CD14-positive monocyte (primary cell): ENCODE data around the gene TRIM7. TPM values are rescaled to one million over a fixed set of nuclear protein-coding genes. Genes with fewer than 3 reads are reported as not detected.

ENCODE experiments used
- DNase-seq, 3 donors: peaks; one replicate each; pipeline ENCODE4 v3.0.0-alpha.2; 2011 to 2022
- H2AFZ ChIP-seq: 2 replicates; pipeline ENCODE4 v1.6.0; 2012; ENCODE audit warnings: mild to moderate bottlenecking, low read depth, low read length, inconsistent platforms; ENCODE audit not compliant: insufficient read depth, poor library complexity, severe bottlenecking
- H3K27ac ChIP-seq, 2 donors: 1 replicate in 1 of 2; 2 replicates in 1 of 2; pipeline ENCODE4 v1.5.1; 2012 to 2013; ENCODE audit warnings: low read length in 2 of 2, control low read depth in 1 of 2, inconsistent platforms in 1 of 2, low read depth in 1 of 2, mild to moderate bottlenecking in 1 of 2
- H3K27me3 ChIP-seq, 2 donors: one replicate each; pipeline versions ENCODE4 v1.6.0 to v1.6.1; 2011 to 2013; ENCODE audit warnings: low read length in 2 of 2; ENCODE audit not compliant: control insufficient read depth in 2 of 2, insufficient read depth in 2 of 2
- H3K36me3 ChIP-seq, 2 donors: replicated peaks in 1 of 2; 1 replicate in 1 of 2; 2 replicates in 1 of 2; pipeline versions ENCODE4 v1.5.1 to v1.6.1; 2012 to 2013; ENCODE audit warnings: low read length in 2 of 2, control low read depth in 1 of 2, inconsistent platforms in 1 of 2, mild to moderate bottlenecking in 1 of 2; ENCODE audit not compliant: insufficient read depth in 2 of 2, control insufficient read depth in 1 of 2
- H3K4me1 ChIP-seq, 2 donors: 1 replicate in 1 of 2; 2 replicates in 1 of 2; pipeline versions ENCODE4 v1.5.1 to v1.6.1; 2012 to 2013; ENCODE audit warnings: low read length in 2 of 2, control low read depth in 1 of 2, inconsistent platforms in 1 of 2, mild to moderate bottlenecking in 1 of 2, moderate library complexity in 1 of 2; ENCODE audit not compliant: insufficient read depth in 2 of 2, control insufficient read depth in 1 of 2
- H3K4me2 ChIP-seq: replicated peaks from 2 replicates; pipeline ENCODE3; 2012; ENCODE audit warnings: low read length, moderate library complexity, mild to moderate bottlenecking; ENCODE audit not compliant: poor library complexity, severe bottlenecking; ENCODE audit errors: extremely low read depth
- H3K4me3 ChIP-seq, 3 experiments: fragments of 200-600 bp in 1 of 3; sonication (generic) in 1 of 3; replicated peaks in 1 of 3; 1 replicate in 2 of 3; 2 replicates in 1 of 3; pipeline ENCODE4 v1.5.1; 2011 to 2013; ENCODE audit warnings: low read length in 3 of 3, mild to moderate bottlenecking in 3 of 3, control low read depth in 2 of 3, low read depth in 2 of 3, inconsistent platforms in 1 of 3, moderate library complexity in 1 of 3
- H3K79me2 ChIP-seq: 2 replicates; pipeline ENCODE4 v1.6.0; 2012; ENCODE audit warnings: mild to moderate bottlenecking, control low read depth, inconsistent platforms, low read length, moderate library complexity; ENCODE audit not compliant: insufficient read depth
- H3K9ac ChIP-seq: 2 replicates; pipeline ENCODE4 v1.6.0; 2017; ENCODE audit warnings: low read length, mild to moderate bottlenecking; ENCODE audit not compliant: insufficient read depth, poor library complexity, severe bottlenecking
- H3K9me3 ChIP-seq, 2 donors: replicated peaks in 1 of 2; 1 replicate in 1 of 2; 2 replicates in 1 of 2; pipeline versions ENCODE4 v1.5.1 to v1.6.1; 2012 to 2013; ENCODE audit warnings: low read length in 2 of 2, control low read depth in 1 of 2; ENCODE audit not compliant: control insufficient read depth in 1 of 2, insufficient read depth in 1 of 2
- H4K20me1 ChIP-seq: 2 replicates; pipeline ENCODE4 v1.6.0; 2012; ENCODE audit warnings: mild to moderate bottlenecking, low read length, control low read depth, moderate library complexity; ENCODE audit not compliant: insufficient read depth
- H3K27ac Mint-ChIP-seq, 7 donors: one replicate each; pipeline ENCODE4 v1.8.0; 2020; ENCODE audit warnings: mild to moderate bottlenecking in 7 of 7, mixed read lengths in 7 of 7, moderate library complexity in 6 of 7, inconsistent platforms in 2 of 7
- H3K27me3 Mint-ChIP-seq, 3 donors: one replicate each; pipeline ENCODE4 v1.8.0; 2021 to 2022; ENCODE audit warnings: low read depth in 3 of 3, mild to moderate bottlenecking in 3 of 3, mixed read lengths in 3 of 3, moderate library complexity in 3 of 3, inconsistent platforms in 1 of 3
- H3K36me3 Mint-ChIP-seq, 2 donors: one replicate each; pipeline ENCODE4 v1.8.0; 2020; ENCODE audit warnings: mixed read lengths in 2 of 2, inconsistent platforms in 1 of 2, mild to moderate bottlenecking in 1 of 2
- H3K4me1 Mint-ChIP-seq: one replicate; pipeline ENCODE4 v1.8.0; 2020; ENCODE audit warnings: mild to moderate bottlenecking, mixed read lengths
- H3K4me3 Mint-ChIP-seq, 2 donors: one replicate each; pipeline ENCODE4 v1.8.0; 2020; ENCODE audit warnings: mild to moderate bottlenecking in 2 of 2, mixed read lengths in 2 of 2, moderate library complexity in 1 of 2
- H3K9me3 Mint-ChIP-seq, 7 donors: one replicate each; pipeline ENCODE4 v1.8.0; 2020 to 2022; ENCODE audit warnings: mixed read lengths in 7 of 7, mild to moderate bottlenecking in 6 of 7, moderate library complexity in 6 of 7, inconsistent platforms in 2 of 7
- WGBS: methylation state at CpG from one replicate; pipeline ENCODE4 v1.1.5; 2013; ENCODE audit warnings: missing lambda C conversion rate; ENCODE audit not compliant: insufficient coverage; 5-methylcytosine and 5-hydroxymethylcytosine counted together
- intact Hi-C, 2 donors: fragments of 100-400 bp; cut with micrococcal nuclease; formaldehyde crosslinking; loops; one replicate each; pipeline versions ENCODE4 v1.15.0 to v1.15.1; 2023
- polyA plus RNA-seq, 3 donors: library from polyadenylated mRNA; depleted of rRNA in 1 of 3; unstranded in 2 of 3; stranded (reverse) in 1 of 3; fragments of 300-500 nt in 2 of 3; fragments of >200 nt in 1 of 3; fragmentation: Illumina TruSeq in 2 of 3; gene quantifications; 1 replicate in 2 of 3; 2 replicates in 1 of 3; pipeline ENCODE4 v1.2.3, GENCODE V29; 2012 to 2021
- TF ChIP-seq, protein P1 (sequence below): fragments of 200-600 bp; IDR thresholded peaks from one replicate; pipeline ENCODE4 v1.8.0; 2022; ENCODE audit warnings: antibody characterized with exemption, mild to moderate bottlenecking

TRIM7 gene
- polyA plus RNA-seq, 3 donors, result 9.5 to 12.8 (median 10.3) TPM

DNA sequence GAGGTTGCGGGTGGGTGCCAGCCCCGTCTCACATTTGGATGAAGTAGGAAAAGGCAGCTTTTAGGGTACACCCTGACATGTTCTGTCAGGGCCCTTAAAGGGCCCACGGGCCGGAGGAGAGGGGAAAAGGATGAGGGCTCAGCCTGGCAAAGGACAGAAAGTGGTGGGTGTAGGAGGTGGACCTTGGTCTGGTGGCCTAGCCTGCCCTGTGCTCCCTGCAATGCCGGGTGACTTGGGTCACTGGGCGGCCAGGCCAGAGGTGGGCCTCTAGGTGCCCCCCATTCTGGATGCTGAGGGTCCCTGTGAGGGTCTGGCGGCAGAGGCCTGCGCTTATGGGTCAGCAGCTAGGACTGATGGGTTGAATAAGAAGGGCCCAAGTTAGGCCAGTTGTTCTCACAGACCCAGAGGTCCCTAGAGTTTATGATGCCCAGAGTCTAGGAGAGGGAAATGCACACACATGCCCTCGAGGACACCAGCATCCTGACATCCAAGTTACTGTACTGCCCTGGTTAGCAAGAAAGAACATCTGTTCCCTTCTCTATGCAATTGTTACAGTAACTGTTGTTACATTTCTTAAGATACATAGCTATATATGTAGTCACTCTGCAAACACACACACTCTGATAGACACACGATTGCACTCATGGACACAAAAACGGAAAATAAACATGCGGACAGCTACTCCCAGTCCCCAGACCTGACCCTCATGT, 12.5 kb downstream of the TRIM7 start:
- intact Hi-C loops, result loop anchor here in 1 of 2 donors (5.0 kb wide), 1 partner anchor 70 kb away; the partner anchor contains the start of gene TRIM52
- peak overlapping the region; percentile 75 to 93 (median 89) for H3K27ac Mint-ChIP-seq
- H3K27me3 Mint-ChIP-seq, result peaks cover 6 to 27% (median 17%) of the 10 kb centered on the region in 3 donors
- Histone ChIP-seq H2AFZ (peak overlapping the region; percentile 91), H3K27me3 (peaks cover 0 to 11% of the 10 kb centered on the region in 2 donors), H3K4me2 (peak overlapping the region; percentile 100), H3K27ac (peak overlapping the region; percentile 76 to 84), H3K36me3 (peaks cover 0 to 11% of the 10 kb centered on the region in 2 donors), H3K79me2 (no peaks in the 10 kb centered on the region), H3K4me1 (peaks cover 42 to 47% of the 10 kb centered on the region in 2 donors), H3K9me3 (no peaks in the 10 kb centered on the region), H3K4me3 (peak overlapping the region; percentile 64 to 96 (median 95)), H4K20me1 (no peaks in the 10 kb centered on the region), H3K9ac (peak overlapping the region; percentile 67)
- 34% methylated on average over 7 of the region's 12 CpGs for WGBS
- DNase-seq, result no peak
- H3K4me3 Mint-ChIP-seq, result peak overlapping the region; percentile 92 to 98
- H3K36me3 Mint-ChIP-seq, result peaks cover 11 to 27% of the 10 kb centered on the region in 2 donors
- TF ChIP-seq, protein P1, sequence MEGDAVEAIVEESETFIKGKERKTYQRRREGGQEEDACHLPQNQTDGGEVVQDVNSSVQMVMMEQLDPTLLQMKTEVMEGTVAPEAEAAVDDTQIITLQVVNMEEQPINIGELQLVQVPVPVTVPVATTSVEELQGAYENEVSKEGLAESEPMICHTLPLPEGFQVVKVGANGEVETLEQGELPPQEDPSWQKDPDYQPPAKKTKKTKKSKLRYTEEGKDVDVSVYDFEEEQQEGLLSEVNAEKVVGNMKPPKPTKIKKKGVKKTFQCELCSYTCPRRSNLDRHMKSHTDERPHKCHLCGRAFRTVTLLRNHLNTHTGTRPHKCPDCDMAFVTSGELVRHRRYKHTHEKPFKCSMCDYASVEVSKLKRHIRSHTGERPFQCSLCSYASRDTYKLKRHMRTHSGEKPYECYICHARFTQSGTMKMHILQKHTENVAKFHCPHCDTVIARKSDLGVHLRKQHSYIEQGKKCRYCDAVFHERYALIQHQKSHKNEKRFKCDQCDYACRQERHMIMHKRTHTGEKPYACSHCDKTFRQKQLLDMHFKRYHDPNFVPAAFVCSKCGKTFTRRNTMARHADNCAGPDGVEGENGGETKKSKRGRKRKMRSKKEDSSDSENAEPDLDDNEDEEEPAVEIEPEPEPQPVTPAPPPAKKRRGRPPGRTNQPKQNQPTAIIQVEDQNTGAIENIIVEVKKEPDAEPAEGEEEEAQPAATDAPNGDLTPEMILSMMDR, result no peak
- peaks cover 0 to 4% (median 2%) of the 10 kb centered on the region in 7 donors for H3K9me3 Mint-ChIP-seq
- peaks cover 38% of the 10 kb centered on the region for H3K4me1 Mint-ChIP-seq

DNA sequence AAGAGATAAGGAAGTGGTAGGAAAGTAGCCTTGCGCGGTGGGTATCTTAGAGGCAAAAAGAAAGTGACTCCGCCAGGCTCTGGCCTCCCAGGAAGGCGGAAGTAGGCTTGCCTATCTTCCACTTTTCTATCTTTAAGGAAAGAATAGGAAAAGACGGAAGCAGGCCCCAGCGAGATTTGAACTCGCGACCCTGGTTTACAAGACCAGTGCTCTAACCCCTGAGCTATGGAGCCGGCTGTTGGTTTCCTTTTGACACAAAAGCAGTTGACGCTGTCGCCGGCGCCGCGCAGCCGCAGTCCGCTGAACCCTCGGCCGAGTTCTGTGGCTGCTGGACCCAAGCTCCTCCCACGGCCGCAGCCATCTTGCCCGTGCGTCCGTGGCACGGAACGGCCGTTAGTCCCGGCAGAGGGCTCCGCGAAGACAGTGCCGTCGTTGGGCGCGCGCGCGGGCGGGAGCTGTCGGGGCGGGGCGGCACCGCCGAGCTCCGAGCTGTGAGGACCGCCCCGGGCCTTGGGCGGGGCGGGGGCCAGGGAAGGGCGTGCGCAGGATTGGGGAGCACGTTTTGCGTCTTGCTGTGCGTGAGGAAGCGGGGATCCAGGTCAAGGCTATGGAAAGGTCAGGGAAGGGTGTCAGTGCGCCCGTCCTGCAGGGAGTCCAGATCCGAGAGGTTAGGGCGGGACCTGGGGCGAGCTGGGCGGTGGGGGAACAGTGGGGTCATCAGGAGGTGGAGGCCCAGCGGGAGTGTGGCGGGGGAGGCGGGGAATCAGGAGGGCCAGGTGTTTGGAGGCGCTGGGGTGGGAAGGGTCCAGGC, 13.3 kb downstream of the TRIM7 start:
- H3K36me3 ChIP-seq, result peaks cover 0 to 3% of the 10 kb centered on the region in 2 donors
- peak overlapping the region; percentile 76 to 84 for H3K27ac ChIP-seq
- Mint-ChIP-seq H3K36me3 (peaks cover 3 to 20% of the 10 kb centered on the region in 2 donors), H3K9me3 (peaks cover 0 to 4% (median 2%) of the 10 kb centered on the region in 7 donors), H3K27ac (peak overlapping the region; percentile 89 to 95 (median 92)), H3K4me1 (peaks cover 38% of the 10 kb centered on the region), H3K27me3 (peaks cover 12 to 31% (median 21%) of the 10 kb centered on the region in 3 donors), H3K4me3 (peak overlapping the region; percentile 98)
- peaks cover 0 to 14% of the 10 kb centered on the region in 2 donors for H3K27me3 ChIP-seq
- H3K4me1 ChIP-seq, result peaks cover 43 to 48% of the 10 kb centered on the region in 2 donors
- H3K9ac ChIP-seq, result peak overlapping the region; percentile 67
- H4K20me1 ChIP-seq, result no peaks in the 10 kb centered on the region
- peak; percentile 95 to 97 (median 96) for DNase-seq
- peak overlapping the region; percentile 64 to 96 (median 95) for H3K4me3 ChIP-seq
- under 1% methylated on average over 64 of the region's 64 CpGs for WGBS
- intact Hi-C loops, result loop anchor here in 1 of 2 donors (5.0 kb wide), 1 partner anchor 71 kb away; the partner anchor contains the start of gene TRIM52
- peak overlapping the region; percentile 91 for H2AFZ ChIP-seq
- no peaks in the 10 kb centered on the region for H3K79me2 ChIP-seq
- H3K9me3 ChIP-seq, result no peaks in the 10 kb centered on the region
- H3K4me2 ChIP-seq, result peak overlapping the region; percentile 100
- TF ChIP-seq, protein P1, result no peak
